Calu3 (cell line): ENCODE data around the gene CELA3B. TPM values are rescaled to one million over a fixed set of nuclear protein-coding genes. Genes with fewer than 3 reads are reported as not detected.

ENCODE experiments used
- BruUV-seq: library from RNA; stranded (reverse); fragments of 400-500 nt; replicated peaks from 2 replicates; lab custom pipeline; 2021; lab: Mats Ljungman, UMichigan
- CTCF ChIA-PET: fragments of 300-600 bp; sonication (Branson Sonifier 250); formaldehyde crosslinking; loops from one replicate; lab custom pipeline; 2022; ENCODE audit warnings: antibody characterized with exemption; lab: Charles Lee
- DNase-seq: peaks from one replicate; pipeline ENCODE4 v3.0.0; 2022
- H3K27ac Mint-ChIP-seq: one replicate; pipeline ENCODE4 v1.8.0; 2022; ENCODE audit warnings: mixed read lengths; ENCODE audit not compliant: unreplicated experiment
- H3K27me3 Mint-ChIP-seq: one replicate; pipeline ENCODE4 v1.8.0; 2022; ENCODE audit warnings: mixed read lengths; ENCODE audit not compliant: unreplicated experiment
- H3K36me3 Mint-ChIP-seq: one replicate; pipeline ENCODE4 v1.8.0; 2022; ENCODE audit warnings: mild to moderate bottlenecking, moderate library complexity, mixed read lengths; ENCODE audit not compliant: insufficient read depth, unreplicated experiment
- H3K4me1 Mint-ChIP-seq: one replicate; pipeline ENCODE4 v1.8.0; 2022; ENCODE audit warnings: mild to moderate bottlenecking, low read depth, mixed read lengths; ENCODE audit not compliant: unreplicated experiment
- H3K4me3 Mint-ChIP-seq: one replicate; pipeline ENCODE4 v1.8.0; 2022; ENCODE audit warnings: mild to moderate bottlenecking, low read depth, moderate library complexity, mixed read lengths; ENCODE audit not compliant: unreplicated experiment
- H3K9me3 Mint-ChIP-seq: one replicate; pipeline ENCODE4 v1.8.0; 2022; ENCODE audit warnings: low read depth, mixed read lengths; ENCODE audit not compliant: unreplicated experiment
- intact Hi-C: fragments of 100-400 bp; cut with micrococcal nuclease; formaldehyde crosslinking; loops from one replicate; pipeline ENCODE4 v1.10.0; 2022; ENCODE audit not compliant: unreplicated experiment
- total RNA-seq: library from RNA; stranded (reverse); gene quantifications from 2 replicates; pipeline ENCODE4 v1.2.3, GENCODE V29; 2022
- TF ChIP-seq, protein P1 (sequence below): fragments of 200-600 bp; IDR thresholded peaks from one replicate; pipeline ENCODE4 v1.8.0; 2022; ENCODE audit warnings: antibody characterized with exemption; ENCODE audit not compliant: unreplicated experiment

The CELA3B gene
- total RNA-seq, 1 experiment from 2014 or later = not detected

DNA sequence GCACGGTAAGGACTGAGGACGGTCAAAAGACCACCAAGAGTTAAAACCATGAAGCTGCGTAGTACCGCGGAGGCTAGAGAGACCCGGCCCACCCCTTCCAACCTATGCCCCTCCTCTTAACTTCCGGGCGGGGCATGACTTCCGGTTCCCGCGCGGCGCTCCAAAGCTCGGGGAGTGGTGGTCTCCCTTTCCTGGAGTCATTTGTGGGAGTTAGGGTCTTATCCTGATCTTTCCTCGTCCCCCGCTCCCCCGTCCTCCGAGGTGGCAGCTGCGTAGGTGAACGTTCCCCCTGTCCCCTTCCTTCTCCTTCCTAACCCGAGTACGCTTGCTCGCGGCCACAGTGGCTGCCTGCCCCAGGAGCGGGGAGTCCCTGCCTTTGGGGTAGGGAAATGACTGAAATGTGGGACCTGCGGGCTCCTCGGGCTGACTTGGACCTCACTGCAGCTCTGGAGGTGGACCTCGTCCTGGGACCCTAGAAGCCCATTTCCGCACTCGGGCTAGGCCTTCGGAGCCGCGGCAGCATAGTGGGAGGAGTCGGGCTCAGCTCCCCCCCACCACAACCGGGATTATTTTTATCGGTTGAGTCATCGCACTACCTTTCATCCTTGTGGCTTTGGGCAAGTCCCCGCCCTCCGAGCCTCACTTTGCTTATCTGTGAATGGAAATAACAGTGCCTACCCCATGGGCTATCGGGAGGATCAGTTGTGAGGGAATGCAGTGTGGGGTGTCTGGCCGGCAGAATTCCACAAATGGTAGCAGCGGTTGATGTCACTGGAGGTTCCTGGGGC lies 48.7 kb downstream of the CELA3B start:
- CTCF ChIA-PET = interaction anchor here (0.7 to 2.0 kb wide), 3 partner anchors 14 to 94 kb away, joined by 3 to 6 read pairs (median 4); no protein-coding TSS in a partner anchor
- H3K27ac Mint-ChIP-seq = peak overlapping the region; percentile 82
- H3K9me3 Mint-ChIP-seq = no peaks in the 10 kb centered on the region
- peaks cover 17% of the 10 kb centered on the region for H3K4me1 Mint-ChIP-seq
- peak overlapping the region; percentile 82 for H3K4me3 Mint-ChIP-seq
- TF ChIP-seq, protein P1, sequence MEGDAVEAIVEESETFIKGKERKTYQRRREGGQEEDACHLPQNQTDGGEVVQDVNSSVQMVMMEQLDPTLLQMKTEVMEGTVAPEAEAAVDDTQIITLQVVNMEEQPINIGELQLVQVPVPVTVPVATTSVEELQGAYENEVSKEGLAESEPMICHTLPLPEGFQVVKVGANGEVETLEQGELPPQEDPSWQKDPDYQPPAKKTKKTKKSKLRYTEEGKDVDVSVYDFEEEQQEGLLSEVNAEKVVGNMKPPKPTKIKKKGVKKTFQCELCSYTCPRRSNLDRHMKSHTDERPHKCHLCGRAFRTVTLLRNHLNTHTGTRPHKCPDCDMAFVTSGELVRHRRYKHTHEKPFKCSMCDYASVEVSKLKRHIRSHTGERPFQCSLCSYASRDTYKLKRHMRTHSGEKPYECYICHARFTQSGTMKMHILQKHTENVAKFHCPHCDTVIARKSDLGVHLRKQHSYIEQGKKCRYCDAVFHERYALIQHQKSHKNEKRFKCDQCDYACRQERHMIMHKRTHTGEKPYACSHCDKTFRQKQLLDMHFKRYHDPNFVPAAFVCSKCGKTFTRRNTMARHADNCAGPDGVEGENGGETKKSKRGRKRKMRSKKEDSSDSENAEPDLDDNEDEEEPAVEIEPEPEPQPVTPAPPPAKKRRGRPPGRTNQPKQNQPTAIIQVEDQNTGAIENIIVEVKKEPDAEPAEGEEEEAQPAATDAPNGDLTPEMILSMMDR = no peak
- DNase-seq = peak; percentile 81
- no peaks in the 10 kb centered on the region for H3K27me3 Mint-ChIP-seq
- peaks cover 20% of the 10 kb centered on the region for H3K36me3 Mint-ChIP-seq
- BruUV-seq = TSS peak; percentile 79
- intact Hi-C loops = no loop called here

DNA sequence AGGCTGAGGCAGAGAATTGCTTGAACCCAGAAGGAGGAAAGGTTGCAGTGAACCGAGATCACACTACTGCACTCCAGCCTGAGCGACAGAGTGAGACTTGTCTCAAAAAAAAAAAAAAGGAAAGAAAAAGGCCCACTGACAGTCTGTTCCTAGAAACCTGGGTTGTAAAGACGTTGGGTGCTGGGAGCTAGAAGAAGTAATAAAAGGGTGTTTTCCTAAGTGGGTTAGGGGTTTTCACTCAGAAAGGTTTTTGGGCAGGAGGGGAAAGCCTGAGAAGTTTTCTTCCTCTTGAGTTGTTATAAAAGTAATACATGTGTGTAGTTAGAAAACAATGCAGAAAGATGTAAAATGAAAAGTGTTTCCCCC lies 50.1 kb downstream of the CELA3B start:
- intact Hi-C loops = no loop called here
- Mint-ChIP-seq H3K36me3 (peaks cover 20% of the 10 kb centered on the region), H3K4me1 (peaks cover 17% of the 10 kb centered on the region), H3K4me3 (no peak overlapping the region), H3K9me3 (no peaks in the 10 kb centered on the region), H3K27me3 (no peaks in the 10 kb centered on the region), H3K27ac (no peak overlapping the region)
- no peak for DNase-seq
- TF ChIP-seq, protein P1 = no peak
- no TSS peak for BruUV-seq
- CTCF ChIA-PET = interaction anchor here (0.6 kb wide), 1 partner anchor 494 kb away, joined by 3 read pairs; no protein-coding TSS in a partner anchor

DNA sequence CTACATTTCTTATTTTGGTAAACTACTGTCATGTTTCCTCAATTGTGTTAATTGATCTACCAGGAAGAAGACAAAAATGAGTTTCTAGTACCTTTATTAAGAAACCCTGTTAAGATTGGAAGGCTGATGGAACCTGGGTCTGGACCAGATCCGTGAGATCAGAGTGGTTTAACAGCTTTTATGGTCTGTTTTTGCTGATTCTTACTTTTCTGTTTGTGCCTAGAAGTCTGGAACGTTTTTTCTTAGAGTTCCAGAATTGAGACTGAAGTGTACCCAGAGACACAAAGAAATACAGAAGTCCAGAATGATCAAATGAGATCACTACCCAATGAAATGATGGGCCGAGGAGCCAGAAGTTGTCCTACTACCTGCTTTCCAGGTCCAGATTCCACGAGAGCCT lies 53.2 kb downstream of the CELA3B start:
- no peak for DNase-seq
- no TSS peak for BruUV-seq
- CTCF ChIA-PET = no interaction called here
- no peak overlapping the region for H3K27ac Mint-ChIP-seq
- TF ChIP-seq, protein P1 = no peak
- peaks cover 8% of the 10 kb centered on the region for H3K4me1 Mint-ChIP-seq
- peaks cover 11% of the 10 kb centered on the region for H3K36me3 Mint-ChIP-seq
- no peaks in the 10 kb centered on the region for H3K9me3 Mint-ChIP-seq
- no peak overlapping the region for H3K4me3 Mint-ChIP-seq
- intact Hi-C loops = no loop called here
- no peaks in the 10 kb centered on the region for H3K27me3 Mint-ChIP-seq

DNA sequence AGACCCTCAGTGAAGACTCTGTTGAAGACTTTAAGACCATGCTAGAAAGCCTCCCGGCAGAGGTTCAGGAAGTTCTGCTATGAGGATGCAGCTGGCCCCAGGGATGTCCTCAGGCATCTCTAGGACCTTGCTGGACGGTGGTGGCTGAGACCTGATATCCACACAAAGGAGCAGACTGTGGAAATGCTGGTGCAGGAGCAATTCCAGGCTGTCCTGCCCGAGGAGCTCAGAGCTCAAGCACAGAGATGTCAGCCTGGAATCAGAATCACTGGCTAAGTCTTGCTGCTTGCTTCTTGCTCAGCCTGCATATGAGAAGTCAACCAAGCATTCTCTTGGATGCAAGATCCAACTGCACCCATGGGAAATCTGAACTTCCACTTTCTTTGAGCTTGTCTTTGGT lies 53.7 kb downstream of the CELA3B start:
- DNase-seq = no peak
- H3K36me3 Mint-ChIP-seq = peaks cover 7% of the 10 kb centered on the region
- H3K4me1 Mint-ChIP-seq = peaks cover 8% of the 10 kb centered on the region
- no TSS peak for BruUV-seq
- H3K27ac Mint-ChIP-seq = no peak overlapping the region
- intact Hi-C loops = no loop called here
- no peaks in the 10 kb centered on the region for H3K27me3 Mint-ChIP-seq
- H3K9me3 Mint-ChIP-seq = no peaks in the 10 kb centered on the region
- TF ChIP-seq, protein P1 = no peak
- CTCF ChIA-PET = no interaction called here
- H3K4me3 Mint-ChIP-seq = no peak overlapping the region
